ENCODE measurements around the gene ASAP3.

ASAP3 gene

DNA sequence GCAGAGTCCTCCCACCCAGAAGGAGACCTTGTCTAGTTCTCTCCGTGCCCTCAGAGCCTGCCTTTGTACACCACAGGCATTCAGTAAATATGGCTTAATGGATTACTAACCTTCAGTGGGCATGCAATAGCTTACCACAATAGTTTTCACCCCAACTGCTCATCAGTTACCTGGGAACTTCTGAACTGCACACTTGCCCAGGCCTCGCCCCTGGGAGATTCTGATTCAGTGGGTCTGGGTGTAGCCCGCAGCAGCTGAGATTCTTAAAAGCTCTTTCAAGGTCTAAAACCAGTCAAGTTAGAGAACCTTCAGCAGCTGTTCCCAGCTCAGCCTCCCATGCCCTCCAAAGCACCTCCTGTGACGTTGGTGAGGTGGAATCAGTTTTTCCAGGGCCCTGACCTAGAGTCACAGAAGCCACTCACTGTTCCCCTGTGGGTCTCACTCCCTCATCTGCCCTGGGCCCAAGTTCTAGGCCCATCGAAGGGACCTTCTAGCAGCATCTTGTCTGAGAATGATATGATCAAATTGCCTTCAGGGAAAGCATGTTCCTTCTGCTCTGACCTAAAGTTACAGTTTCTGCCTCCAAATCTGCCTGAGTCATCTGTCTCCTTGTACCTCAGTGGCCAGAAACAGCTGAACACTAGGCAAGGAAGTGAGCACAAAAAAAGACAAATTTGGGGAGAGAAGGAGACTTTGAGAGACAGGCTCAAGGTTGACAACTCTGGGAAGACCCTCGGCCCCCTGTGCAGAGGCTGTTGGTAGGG lies 10.8 kb downstream of the ASAP3 start:
- no peak overlapping the region for H3K4me3 ChIP-seq (IDR thresholded peaks at IDR 0.05; ENCODE audit: insufficient read depth, low read depth, low read length)
- no peaks in the 10 kb centered on the region for H3K79me2 ChIP-seq (ENCODE audit: insufficient read depth, low read depth)
- TF ChIP-seq CTCF (conservative IDR thresholded peaks at IDR 0.05; ENCODE audit: low read depth, low read length) = no peak
- H3K27ac ChIP-seq = peak overlapping the region; percentile 38; the same call in 1 of the 2 replicates
- no peaks in the 10 kb centered on the region for H3K27me3 ChIP-seq (ENCODE audit: insufficient read depth, low read depth)
- H4K20me1 ChIP-seq (ENCODE audit: insufficient read depth) = no peaks in the 10 kb centered on the region
- H3K4me2 ChIP-seq = no peak overlapping the region
- peaks cover 16% of the 10 kb centered on the region for H3K4me1 ChIP-seq (ENCODE audit: low read depth, poor library complexity, severe bottlenecking)
- H3K9ac ChIP-seq = no peak overlapping the region
- H3K36me3 ChIP-seq (ENCODE audit: insufficient read depth) = no peaks in the 10 kb centered on the region
- no peak overlapping the region for H2AFZ ChIP-seq (ENCODE audit: low read depth)

DNA sequence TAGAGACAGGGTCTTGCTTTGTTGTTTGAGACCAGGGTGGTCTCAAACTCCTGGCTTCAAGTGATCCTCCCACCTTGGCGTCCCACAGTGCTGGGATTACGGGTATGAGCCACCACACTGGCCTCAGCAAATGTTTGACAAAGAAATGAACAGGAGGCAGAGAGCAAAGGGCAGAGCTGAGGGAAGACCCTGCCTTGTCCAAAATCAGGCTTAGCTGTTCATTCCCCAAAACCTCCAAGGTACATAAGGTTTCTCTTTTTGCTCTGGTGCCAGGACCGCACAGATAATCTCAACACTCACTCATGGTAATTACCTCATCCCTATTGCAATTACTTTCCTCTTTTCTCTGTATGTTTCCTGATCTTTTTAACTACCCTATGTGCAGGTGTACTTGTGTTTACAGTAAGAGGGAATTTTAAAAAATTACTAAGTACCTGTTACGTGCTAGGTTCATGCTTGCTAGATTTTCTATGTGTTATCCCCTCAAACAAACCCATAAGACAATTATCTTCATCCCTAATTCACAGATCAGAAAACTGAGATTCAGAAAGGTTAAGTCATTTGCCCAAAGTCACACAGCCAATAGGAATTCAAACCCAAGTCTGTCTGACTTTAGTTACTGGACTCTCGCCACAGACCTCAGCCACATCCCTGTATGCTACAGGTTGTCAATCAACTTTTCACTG lies 11.5 kb downstream of the ASAP3 start:
- Histone ChIP-seq H2AFZ (ENCODE audit: low read depth) (no peak overlapping the region), H4K20me1 (ENCODE audit: insufficient read depth) (no peaks in the 10 kb centered on the region), H3K4me2 (no peak overlapping the region), H3K4me3 (IDR thresholded peaks at IDR 0.05; ENCODE audit: insufficient read depth, low read depth, low read length) (no peak overlapping the region), H3K4me1 (ENCODE audit: low read depth, poor library complexity, severe bottlenecking) (peaks cover 16% of the 10 kb centered on the region), H3K27ac (no peak overlapping the region), H3K9ac (no peak overlapping the region), H3K27me3 (ENCODE audit: insufficient read depth, low read depth) (no peaks in the 10 kb centered on the region), H3K36me3 (ENCODE audit: insufficient read depth) (no peaks in the 10 kb centered on the region), H3K79me2 (ENCODE audit: insufficient read depth, low read depth) (no peaks in the 10 kb centered on the region)
- no peak for TF ChIP-seq CTCF (conservative IDR thresholded peaks at IDR 0.05; ENCODE audit: low read depth, low read length)

DNA sequence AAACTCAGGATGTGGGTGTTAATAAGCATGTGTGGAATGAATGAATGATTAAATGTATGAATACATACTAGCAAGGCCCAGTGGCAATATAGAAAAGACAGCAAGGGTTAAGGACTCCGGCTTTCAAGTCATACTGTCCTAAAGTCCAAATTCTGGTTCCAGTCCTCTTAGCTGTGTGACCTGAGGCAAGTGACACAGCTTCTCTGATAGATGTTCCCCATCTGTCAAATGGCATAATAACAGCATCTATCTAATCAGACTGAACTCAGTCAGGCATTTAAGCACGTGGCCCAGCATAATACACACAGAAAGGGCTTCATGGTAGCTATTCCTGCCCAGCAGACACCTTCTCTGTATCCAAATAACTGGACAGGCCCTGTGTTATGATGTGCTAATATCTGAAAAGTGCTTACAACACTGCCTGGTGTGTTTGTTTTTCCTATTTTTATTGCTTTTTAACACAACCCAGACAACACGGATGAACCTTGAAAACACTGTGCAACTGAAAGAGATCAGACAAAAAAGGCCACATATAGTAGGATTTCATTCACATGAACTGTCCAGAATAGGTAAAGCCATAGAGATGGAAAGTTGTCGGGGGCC lies 12.4 kb downstream of the ASAP3 start:
- Histone ChIP-seq H3K4me3 (IDR thresholded peaks at IDR 0.05; ENCODE audit: insufficient read depth, low read depth, low read length) (no peak overlapping the region), H3K79me2 (ENCODE audit: insufficient read depth, low read depth) (no peaks in the 10 kb centered on the region), H3K4me2 (no peak overlapping the region), H3K27me3 (ENCODE audit: insufficient read depth, low read depth) (no peaks in the 10 kb centered on the region), H2AFZ (ENCODE audit: low read depth) (no peak overlapping the region), H4K20me1 (ENCODE audit: insufficient read depth) (no peaks in the 10 kb centered on the region), H3K4me1 (ENCODE audit: low read depth, poor library complexity, severe bottlenecking) (peaks cover 16% of the 10 kb centered on the region), H3K9ac (no peak overlapping the region), H3K27ac (no peak overlapping the region), H3K36me3 (ENCODE audit: insufficient read depth) (no peaks in the 10 kb centered on the region)
- TF ChIP-seq CTCF (conservative IDR thresholded peaks at IDR 0.05; ENCODE audit: low read depth, low read length) = no peak

- no peak for TF ChIP-seq CTCF (conservative IDR thresholded peaks at IDR 0.05; ENCODE audit: low read depth, low read length)
- Histone ChIP-seq H3K36me3 (ENCODE audit: insufficient read depth) (no peaks in the 10 kb centered on the region), H2AFZ (ENCODE audit: low read depth) (no peak overlapping the region), H4K20me1 (ENCODE audit: insufficient read depth) (no peaks in the 10 kb centered on the region), H3K27ac (no peak overlapping the region), H3K79me2 (ENCODE audit: insufficient read depth, low read depth) (no peaks in the 10 kb centered on the region), H3K27me3 (ENCODE audit: insufficient read depth, low read depth) (no peaks in the 10 kb centered on the region), H3K4me1 (ENCODE audit: low read depth, poor library complexity, severe bottlenecking) (peaks cover 12% of the 10 kb centered on the region), H3K9ac (no peak overlapping the region), H3K4me3 (IDR thresholded peaks at IDR 0.05; ENCODE audit: insufficient read depth, low read depth, low read length) (no peak overlapping the region), H3K4me2 (no peak overlapping the region)
These were observed 13.5 kb downstream of the ASAP3 start for GRCh38 chr1:23470282-23471070.

Measured in KMS-11 (cell line).